Smooth muscle cell of the brain vasculature (primary cell): ENCODE data around the gene SMCO4.
"Not testable (repeated sequence)": the region's sequence is repeated elsewhere in the genome, so short reads cannot be mapped to it uniquely, and the experiment has no call there.

ENCODE experiments used
- DNase-seq: peaks from one replicate; pipeline ENCODE4 v3.0.0-alpha.2; 2012; ENCODE audit warnings: low read depth, low spot score

SMCO4 gene

GRCh38 chr11:93543292-93543977, at the start of gene SMCO4:
Gene SMCO4, minus strand, starts transcription at chr11:93543391. Its CDS starts 64,202 bp downstream, at chr11:93479189.
- DNase-seq, result no peak

- DNase-seq, result no peak
These were observed 48.2 kb upstream of the SMCO4 start for GRCh38 chr11:93591247-93591898.

- DNase-seq, result no peak
These were observed 46.2 kb upstream of the SMCO4 start for GRCh38 chr11:93589347-93589746.

DNA sequence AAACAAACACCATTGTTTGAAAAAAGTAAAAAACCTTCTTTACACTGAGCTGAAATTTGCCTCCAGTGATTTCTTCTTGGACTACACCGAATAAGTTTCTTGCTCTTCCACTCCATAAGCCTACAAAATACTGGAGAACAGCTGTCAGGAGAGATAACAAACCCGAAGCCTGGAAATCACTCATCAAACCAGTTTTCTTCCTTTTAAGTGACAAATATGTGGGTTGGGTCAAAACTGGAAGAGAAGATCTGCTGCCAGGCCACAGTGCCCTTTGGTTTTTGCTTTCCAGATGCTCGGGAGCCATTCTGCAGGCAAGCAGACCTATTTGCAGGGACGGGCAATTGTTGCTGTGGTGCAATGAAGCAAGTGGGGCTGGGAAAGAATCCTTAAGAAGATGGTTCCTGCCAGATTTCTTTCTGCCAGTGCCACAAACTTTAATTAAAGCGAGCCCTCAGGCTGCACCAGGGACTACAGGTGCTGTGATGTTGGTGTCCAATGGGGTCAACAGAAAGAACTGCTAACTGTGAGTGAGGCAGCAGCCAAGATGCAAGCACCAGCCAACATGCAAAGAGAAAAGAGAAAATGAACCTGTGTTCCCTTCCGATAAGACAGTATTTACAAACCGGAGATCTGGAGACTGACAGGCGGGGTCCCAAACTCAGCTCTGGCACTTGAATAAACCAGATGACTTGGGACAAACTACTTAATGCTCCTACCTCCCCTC, 44.8 kb upstream of the SMCO4 start:
- DNase-seq, result no peak

- DNase-seq, result not testable (repeated sequence)
These were observed 44.2 kb upstream of the SMCO4 start for GRCh38 chr11:93587425-93587824.

- DNase-seq, result no peak
These were observed 42.6 kb upstream of the SMCO4 start for GRCh38 chr11:93585758-93586157.

DNA sequence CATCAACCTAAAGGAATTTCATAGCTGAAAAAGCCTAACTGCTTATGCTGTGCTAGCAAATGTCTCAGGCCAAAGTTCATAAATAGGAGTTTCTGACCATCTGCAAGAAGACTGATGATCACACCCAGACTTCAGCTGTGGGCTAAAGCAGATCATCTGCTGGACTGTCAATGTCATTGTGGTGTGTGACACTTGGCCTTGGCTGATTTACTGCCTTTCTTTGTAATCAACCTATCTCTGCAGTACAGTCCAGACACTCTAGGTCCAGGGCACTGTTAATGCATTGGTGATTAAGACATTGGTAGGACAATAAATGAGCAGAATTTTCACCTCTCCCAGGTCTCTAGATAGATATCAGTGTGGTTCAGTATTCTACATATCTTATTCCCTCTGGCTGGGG, 40.3 kb upstream of the SMCO4 start:
- DNase-seq, result no peak

- no peak for DNase-seq
These were observed 36.1 kb upstream of the SMCO4 start for GRCh38 chr11:93579187-93579751.

- no peak for DNase-seq
These were observed 34.1 kb upstream of the SMCO4 start for GRCh38 chr11:93577286-93577685.

DNA sequence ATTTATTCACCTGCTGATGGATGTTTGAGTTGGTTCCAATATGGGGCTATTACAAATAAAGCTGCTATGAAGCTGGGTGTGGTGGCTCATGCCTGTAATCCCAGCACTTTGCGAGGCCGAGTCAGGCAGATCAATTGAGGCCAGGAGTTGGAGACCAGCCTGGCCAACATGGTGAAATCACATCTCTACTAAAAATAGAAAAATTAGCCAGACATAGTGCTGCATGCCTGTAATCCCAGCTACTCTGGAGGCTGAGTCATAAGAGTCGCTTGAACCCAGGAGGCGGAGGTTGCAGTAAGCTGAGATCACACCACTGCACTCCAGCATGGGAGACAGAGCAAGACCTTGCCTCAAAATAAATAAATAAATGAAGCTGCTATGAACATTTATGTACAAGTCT, 33.7 kb upstream of the SMCO4 start:
- DNase-seq, result not testable (repeated sequence)

GRCh38 chr11:93574638-93575220, 31.5 kb upstream of the SMCO4 start:
- no peak for DNase-seq

DNA sequence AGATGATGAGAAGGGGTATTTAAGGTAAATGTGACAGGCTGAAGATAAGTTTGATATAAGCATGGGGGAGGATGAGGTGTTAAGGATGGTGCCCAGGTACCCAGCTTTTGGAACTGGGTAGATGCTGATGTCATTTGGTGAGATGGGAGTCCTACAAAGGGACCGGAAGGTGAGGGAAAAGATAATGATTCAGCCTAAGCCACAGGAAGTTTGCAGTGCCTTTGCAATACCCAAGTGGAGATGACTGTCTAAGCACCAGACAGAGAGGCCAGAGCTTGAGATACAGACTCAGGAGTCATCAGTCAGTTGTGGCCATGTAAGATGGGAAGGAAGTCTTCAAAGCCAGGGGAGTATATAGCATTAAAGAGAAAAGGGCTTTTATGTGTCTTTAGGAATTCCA, 30.0 kb upstream of the SMCO4 start:
- DNase-seq, result no peak

DNA sequence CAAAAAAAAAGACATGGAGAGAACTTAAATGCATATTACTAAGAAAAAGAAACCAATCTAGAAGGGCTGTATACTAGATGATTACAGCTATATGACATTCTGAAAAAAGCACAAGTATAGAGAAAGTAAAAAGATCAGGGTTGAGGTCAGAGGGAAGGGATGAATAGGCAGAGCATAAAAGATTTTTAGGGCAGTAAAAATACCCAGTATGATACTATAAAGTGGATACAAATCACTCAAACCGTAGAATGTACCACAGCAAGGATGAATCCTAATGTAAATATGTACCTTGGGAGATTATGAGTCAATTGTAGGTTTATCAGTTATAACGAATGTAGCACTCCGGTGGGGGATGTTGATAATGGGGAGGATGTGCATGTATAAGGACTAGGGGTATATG, 29.4 kb upstream of the SMCO4 start:
- DNase-seq, result no peak

- no peak for DNase-seq
These were observed 29.0 kb upstream of the SMCO4 start for GRCh38 chr11:93572171-93572570.

DNA sequence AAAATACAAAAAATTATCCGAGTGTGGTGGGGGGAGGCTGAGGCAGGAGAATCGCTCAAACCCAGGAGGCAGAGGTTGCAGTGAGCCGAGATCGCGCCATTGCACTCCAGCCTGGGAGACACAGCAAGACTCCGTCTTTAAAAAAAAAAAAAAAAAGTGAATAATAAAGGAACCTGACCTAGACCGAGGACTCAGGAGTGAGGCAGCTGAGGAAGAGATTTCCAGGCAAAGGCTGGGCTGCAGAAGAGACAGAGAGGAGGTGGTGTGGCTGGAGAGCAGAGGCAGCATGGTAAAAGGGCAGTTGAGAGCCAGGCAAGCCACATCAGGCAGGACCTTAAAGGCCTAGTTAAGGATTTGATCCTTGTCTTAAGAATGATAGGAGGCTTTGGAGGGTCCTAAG, 28.4 kb upstream of the SMCO4 start:
- DNase-seq, result no peak

DNA sequence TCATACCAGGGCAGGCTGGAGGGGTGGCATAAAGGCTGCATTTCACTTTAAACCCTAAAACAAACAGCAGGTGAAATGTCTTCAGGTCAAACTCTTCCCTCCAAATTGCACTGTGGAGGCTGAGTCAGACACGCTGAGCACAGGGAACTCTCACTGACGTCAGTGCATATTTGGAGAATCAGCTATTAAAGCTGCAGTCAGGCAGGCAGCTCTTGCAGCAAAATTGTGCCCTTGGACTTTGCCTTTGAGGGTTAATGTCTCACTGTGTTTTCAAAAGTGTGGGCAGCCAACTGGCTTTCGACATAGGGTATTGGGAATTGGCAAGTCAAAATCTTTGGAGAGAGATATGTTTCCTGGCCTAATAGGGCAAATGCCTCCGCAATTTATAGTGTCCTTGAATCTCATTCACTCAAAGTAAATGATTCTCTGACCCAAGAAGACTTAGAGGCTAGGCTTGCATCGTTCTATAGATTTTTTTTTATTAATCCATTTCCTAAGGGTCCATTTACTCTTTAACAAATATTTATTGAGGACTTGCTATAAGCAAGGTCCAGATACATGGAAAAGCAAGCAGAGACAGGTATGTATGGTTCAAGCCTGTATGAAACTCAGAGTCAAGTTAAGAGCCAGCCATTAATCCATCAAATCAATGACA, 27.7 kb upstream of the SMCO4 start:
- no peak for DNase-seq

GRCh38 chr11:93569496-93569895, 26.3 kb upstream of the SMCO4 start:
- DNase-seq, result no peak

GRCh38 chr11:93568726-93569125, 25.5 kb upstream of the SMCO4 start:
- no peak for DNase-seq

DNA sequence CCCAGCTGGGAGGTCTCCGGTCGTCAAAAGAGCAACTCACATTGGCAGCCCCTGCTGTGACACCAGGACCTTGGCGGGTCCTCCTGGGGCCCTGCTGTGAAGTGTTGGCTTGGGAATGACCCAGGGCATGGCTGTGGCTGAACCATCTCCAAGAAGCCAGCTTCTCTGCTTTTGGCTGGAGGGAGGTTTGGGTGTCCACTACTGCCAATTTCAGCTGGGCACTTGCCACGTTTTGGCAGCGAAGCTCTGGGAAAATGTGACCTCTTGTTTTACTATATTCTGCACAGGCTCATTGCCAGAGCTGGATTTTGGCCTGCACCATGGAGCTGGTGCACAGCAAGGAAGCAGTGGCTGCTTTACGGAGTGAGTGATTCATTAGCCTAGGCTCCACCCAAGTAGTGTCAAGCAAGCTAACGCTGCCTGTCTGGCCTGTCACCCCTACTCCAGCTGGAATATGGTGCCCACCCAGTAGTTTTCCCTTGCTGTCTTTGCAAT, 24.3 kb upstream of the SMCO4 start:
- no peak for DNase-seq

GRCh38 chr11:93564895-93565294, 21.7 kb upstream of the SMCO4 start:
- DNase-seq, result no peak

GRCh38 chr11:93563857-93564256, 20.7 kb upstream of the SMCO4 start:
- DNase-seq, result no peak
